GM12874 (cell line): ENCODE results near the gene TRIM47.

Source experiments
- CTCF ChIP-seq: IDR thresholded peaks from 2 replicates; pipeline ENCODE4 v1.5.1; 2011; ENCODE audit warnings: low read depth, mild to moderate bottlenecking, control low read depth, low read length, moderate library complexity; ENCODE audit not compliant: insufficient read depth

The TRIM47 gene

GRCh38 chr17:75834279-75834920, 44.0 kb downstream of the TRIM47 start:
- TF ChIP-seq CTCF, result no peak

- no peak for TF ChIP-seq CTCF
Observed at GRCh38 chr17:75832652-75833400, 45.6 kb downstream of the TRIM47 start.

- TF ChIP-seq CTCF, result no peak
Observed at GRCh38 chr17:75832164-75832651, 46.2 kb downstream of the TRIM47 start.

- no peak for TF ChIP-seq CTCF
Observed at GRCh38 chr17:75831032-75831571, 47.3 kb downstream of the TRIM47 start.

GRCh38 chr17:75830164-75831031, 48.0 kb downstream of the TRIM47 start:
- peak; percentile 79 for TF ChIP-seq CTCF

GRCh38 chr17:75829747-75830146, 48.6 kb downstream of the TRIM47 start:
- TF ChIP-seq CTCF, result no peak

GRCh38 chr17:75828741-75829140, 49.6 kb downstream of the TRIM47 start:
- TF ChIP-seq CTCF, result no peak
